HFFc6 (cell line): ENCODE results near the gene PCED1A. TPM values are rescaled to one million over a fixed set of nuclear protein-coding genes. Genes with fewer than 3 reads are reported as not detected.

ENCODE experiments used
- DNase-seq: peaks from one replicate; pipeline ENCODE4 v3.0.0-alpha.2; 2018
- H3K27ac Mint-ChIP-seq: 2 replicates; pipeline ENCODE4 v1.8.0; 2020; ENCODE audit warnings: mild to moderate bottlenecking, mixed read lengths
- H3K27me3 Mint-ChIP-seq: 2 replicates; pipeline ENCODE4 v1.8.0; 2021; ENCODE audit warnings: mild to moderate bottlenecking, moderate library complexity, mixed read lengths; ENCODE audit not compliant: insufficient read depth
- H3K36me3 Mint-ChIP-seq: 2 replicates; pipeline ENCODE4 v1.8.0; 2021; ENCODE audit warnings: low read depth, mixed read lengths
- H3K4me1 Mint-ChIP-seq: 2 replicates; pipeline ENCODE4 v1.8.0; 2020; ENCODE audit warnings: low read depth, mixed read lengths
- H3K4me3 Mint-ChIP-seq: 2 replicates; pipeline ENCODE4 v1.8.0; 2020; ENCODE audit warnings: mild to moderate bottlenecking, moderate library complexity, mixed read lengths
- H3K9me3 Mint-ChIP-seq: 2 replicates; pipeline ENCODE4 v1.8.0; 2020; ENCODE audit warnings: mild to moderate bottlenecking, mixed read lengths
- total RNA-seq, 6 experiments: library from RNA; stranded (reverse); fragmentation: NEBNext Ultra II Directional; extraction: Animal tissue kit (Norgen Biotek cat#: 25700); gene quantifications; 2 replicates in 1 of 6; 3 replicates in 5 of 6; pipeline ENCODE4 v1.2.3, GENCODE V29; 2021
- TF ChIP-seq, protein P1 (sequence below): fragments of 200-600 bp; sonication (generic); IDR thresholded peaks from 2 replicates; pipeline ENCODE4 v1.5.0; 2021; ENCODE audit warnings: antibody characterized with exemption, mild to moderate bottlenecking

PCED1A gene
- total RNA-seq, 6 experiments from 2014 or later: 22.0 to 24.8 (median 23.8) TPM

DNA sequence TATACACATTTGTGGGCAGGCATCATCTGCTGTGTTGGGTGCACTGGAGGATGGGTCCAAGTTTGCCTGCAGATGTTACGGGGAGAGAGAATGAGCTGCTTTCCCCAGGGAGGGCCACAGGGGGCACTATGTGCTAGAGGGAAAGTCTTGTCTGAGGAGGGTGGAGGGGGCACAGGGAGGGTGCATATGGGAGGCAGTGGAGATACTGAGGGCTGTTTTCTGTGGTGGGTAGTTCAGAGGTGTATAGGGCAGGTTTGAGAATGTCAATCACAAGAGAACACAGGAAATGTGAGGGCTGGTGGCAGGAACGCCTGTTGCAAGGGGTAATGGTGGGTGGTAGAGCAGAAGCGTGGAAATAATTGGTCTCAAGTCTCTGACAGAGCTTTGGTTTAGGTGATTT, 25.2 kb upstream of the PCED1A start:
- peaks cover 5% of the 10 kb centered on the region; the same call in 1 of the 2 replicates for H3K27me3 Mint-ChIP-seq
- H3K4me1 Mint-ChIP-seq: peaks cover 25% of the 10 kb centered on the region
- H3K27ac Mint-ChIP-seq: no peak overlapping the region
- no peak overlapping the region for H3K4me3 Mint-ChIP-seq
- H3K9me3 Mint-ChIP-seq: no peaks in the 10 kb centered on the region
- DNase-seq: no peak
- TF ChIP-seq, protein P1, sequence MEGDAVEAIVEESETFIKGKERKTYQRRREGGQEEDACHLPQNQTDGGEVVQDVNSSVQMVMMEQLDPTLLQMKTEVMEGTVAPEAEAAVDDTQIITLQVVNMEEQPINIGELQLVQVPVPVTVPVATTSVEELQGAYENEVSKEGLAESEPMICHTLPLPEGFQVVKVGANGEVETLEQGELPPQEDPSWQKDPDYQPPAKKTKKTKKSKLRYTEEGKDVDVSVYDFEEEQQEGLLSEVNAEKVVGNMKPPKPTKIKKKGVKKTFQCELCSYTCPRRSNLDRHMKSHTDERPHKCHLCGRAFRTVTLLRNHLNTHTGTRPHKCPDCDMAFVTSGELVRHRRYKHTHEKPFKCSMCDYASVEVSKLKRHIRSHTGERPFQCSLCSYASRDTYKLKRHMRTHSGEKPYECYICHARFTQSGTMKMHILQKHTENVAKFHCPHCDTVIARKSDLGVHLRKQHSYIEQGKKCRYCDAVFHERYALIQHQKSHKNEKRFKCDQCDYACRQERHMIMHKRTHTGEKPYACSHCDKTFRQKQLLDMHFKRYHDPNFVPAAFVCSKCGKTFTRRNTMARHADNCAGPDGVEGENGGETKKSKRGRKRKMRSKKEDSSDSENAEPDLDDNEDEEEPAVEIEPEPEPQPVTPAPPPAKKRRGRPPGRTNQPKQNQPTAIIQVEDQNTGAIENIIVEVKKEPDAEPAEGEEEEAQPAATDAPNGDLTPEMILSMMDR: no peak
- H3K36me3 Mint-ChIP-seq: 0 out of 2 replicates have a peak, but pooled peaks cover 6% of the 10 kb centered on the region

DNA sequence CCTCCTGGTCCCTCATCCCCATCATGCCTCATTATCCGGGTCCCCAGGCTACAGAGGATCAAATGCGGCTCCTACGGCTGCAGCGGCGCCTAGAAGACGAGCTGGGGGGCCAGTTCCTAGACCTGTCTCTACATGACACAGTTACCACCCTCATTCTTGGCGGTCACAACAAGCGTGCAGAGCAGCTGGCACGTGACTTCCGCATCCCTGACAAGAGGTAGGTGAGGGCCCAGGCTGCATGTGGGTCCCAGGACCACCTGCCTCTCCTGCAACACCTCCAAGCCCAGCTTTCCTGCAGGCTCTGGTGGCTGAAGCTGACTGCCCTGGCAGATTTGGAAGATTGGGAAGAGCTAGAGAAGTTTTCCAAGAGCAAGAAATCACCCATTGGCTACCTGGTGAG, 24.6 kb upstream of the PCED1A start:
- H3K27me3 Mint-ChIP-seq: peaks cover 5% of the 10 kb centered on the region; the same call in 1 of the 2 replicates
- H3K9me3 Mint-ChIP-seq: no peaks in the 10 kb centered on the region
- no peak overlapping the region for H3K27ac Mint-ChIP-seq
- H3K36me3 Mint-ChIP-seq: 0 out of 2 replicates have a peak, but pooled peaks cover 6% of the 10 kb centered on the region
- TF ChIP-seq, protein P1: no peak
- peaks cover 20% of the 10 kb centered on the region for H3K4me1 Mint-ChIP-seq
- H3K4me3 Mint-ChIP-seq: no peak overlapping the region
- no peak for DNase-seq

DNA sequence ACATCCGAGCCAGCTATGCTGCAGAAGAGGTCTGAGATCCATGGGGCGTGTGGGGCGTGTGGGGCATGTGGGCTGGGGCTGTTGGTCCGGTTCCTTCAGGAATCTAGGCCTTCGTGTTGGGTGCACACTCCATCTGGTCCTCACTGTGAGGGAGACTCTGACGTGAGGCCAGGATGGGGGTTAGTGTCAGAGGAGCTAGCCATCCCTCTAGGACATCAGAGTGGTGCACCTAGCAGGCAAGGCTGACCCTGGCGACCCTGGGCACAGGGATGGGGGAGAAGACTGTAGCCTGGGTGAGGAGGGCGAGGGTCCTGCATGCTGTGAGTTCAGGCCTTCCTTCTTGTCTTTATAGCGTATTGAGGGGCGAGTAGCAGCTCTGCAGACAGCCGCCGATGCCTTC, 24.2 kb upstream of the PCED1A start:
- no peak for DNase-seq
- TF ChIP-seq, protein P1: no peak
- Mint-ChIP-seq H3K4me1 (peaks cover 21% of the 10 kb centered on the region), H3K4me3 (no peak overlapping the region), H3K36me3 (0 out of 2 replicates have a peak, but pooled peaks cover 6% of the 10 kb centered on the region), H3K27ac (no peak overlapping the region), H3K27me3 (peaks cover 5% of the 10 kb centered on the region; the same call in 1 of the 2 replicates), H3K9me3 (no peaks in the 10 kb centered on the region)

DNA sequence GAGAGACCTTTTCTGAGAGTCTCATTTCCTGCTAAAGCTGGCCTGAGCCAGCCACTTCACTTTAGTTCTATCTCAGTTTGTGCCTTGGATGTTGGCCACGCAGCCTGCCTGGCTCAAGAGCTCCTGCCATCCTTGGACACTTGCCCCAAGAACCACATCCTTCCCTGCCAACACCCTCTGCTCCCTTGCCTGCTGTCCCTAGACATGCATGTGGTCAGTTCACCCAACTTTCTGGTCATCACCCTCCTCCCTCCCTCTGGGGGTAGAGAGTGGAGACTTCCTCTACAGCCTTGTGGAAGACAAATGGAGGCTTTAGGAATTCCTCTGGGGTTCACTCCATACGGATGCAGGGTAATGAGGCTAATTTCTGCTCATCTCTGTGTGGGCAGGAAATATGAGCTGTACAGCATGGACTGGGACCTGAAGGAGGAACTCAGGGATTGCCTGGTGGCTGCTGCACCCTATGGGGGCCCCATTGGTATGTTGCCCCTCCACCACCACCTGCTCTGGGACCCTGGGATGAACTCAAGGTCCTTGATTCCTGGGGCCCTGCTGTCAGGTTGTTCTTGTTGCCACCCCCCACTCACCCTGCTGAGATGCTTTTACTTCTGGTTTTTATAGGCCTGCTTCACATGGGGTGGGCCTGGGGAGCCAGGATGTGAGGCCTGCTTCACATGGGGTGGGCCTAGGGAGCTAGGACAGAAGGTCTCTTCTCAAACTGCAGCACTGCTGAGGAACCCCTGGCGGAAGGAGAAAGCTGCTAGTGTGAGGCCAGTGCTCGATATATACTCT, 19.1 kb upstream of the PCED1A start:
- DNase-seq: peak; percentile 41
- 0 out of 2 replicates have a peak, but pooled peaks cover 6% of the 10 kb centered on the region for H3K36me3 Mint-ChIP-seq
- H3K27me3 Mint-ChIP-seq: peaks cover 5% of the 10 kb centered on the region; the same call in 1 of the 2 replicates
- no peak overlapping the region for H3K4me3 Mint-ChIP-seq
- H3K9me3 Mint-ChIP-seq: no peaks in the 10 kb centered on the region
- peak overlapping the region; percentile 74 for H3K27ac Mint-ChIP-seq
- TF ChIP-seq, protein P1: no peak
- H3K4me1 Mint-ChIP-seq: peaks cover 16% of the 10 kb centered on the region

DNA sequence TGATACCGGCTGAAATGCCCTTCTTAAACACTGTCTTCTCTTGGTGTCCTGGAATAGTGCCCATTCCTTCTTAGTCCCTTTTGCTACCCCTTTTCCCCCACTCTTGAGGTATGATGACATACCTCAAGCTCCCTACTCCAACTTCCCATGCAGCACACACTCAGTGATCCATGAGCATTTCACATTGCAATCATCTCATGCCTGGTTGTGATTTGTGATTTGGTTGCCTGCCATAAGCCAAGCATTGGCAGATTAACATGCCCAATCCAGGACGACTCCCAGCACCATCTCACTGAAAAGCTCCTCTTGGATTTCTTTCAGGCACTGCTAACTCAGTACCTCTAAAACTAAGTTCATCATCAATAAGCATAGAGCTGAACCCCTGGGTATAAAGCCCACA, 18.1 kb upstream of the PCED1A start:
- no peak for DNase-seq
- no peak overlapping the region for H3K4me3 Mint-ChIP-seq

More for the DNA sequence above, 18.1 kb upstream of the PCED1A start:
- peak overlapping the region; percentile 74; the same call in 1 of the 2 replicates for H3K27ac Mint-ChIP-seq
- peaks cover 5% of the 10 kb centered on the region; the same call in 1 of the 2 replicates for H3K27me3 Mint-ChIP-seq
- H3K36me3 Mint-ChIP-seq: 0 out of 2 replicates have a peak, but pooled peaks cover 6% of the 10 kb centered on the region
- peaks cover 16% of the 10 kb centered on the region for H3K4me1 Mint-ChIP-seq
- TF ChIP-seq, protein P1: no peak
- H3K9me3 Mint-ChIP-seq: no peaks in the 10 kb centered on the region
